ENCODE results near the gene VCL.
A peak's percentile ranks its signal among the peaks of the same experiment; 100 is the strongest.

DNA sequence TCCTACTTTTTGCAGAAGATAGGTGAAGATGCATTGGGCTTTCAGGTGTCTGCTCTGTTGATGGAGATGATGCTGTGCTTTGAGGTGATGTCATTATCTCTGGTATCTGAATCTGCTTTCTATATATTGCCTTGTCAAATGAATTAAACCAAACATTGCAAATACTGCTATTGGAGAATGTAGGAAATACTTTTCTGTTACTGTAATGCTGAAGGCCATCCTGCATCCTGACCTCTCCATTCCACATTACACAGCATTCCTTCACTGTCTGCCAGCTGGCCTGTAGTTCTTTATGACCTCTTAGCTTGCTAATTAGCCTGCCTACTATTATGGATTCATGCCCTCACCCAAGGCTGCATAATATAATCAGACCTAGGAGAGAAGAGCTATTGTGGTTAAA, 73.2 kb downstream of the VCL start:
- peak; percentile 86 for TF ChIP-seq NFIC (IDR thresholded peaks at IDR 0.05; ENCODE audit: borderline replicate concordance)
- TF ChIP-seq CTCF (IDR thresholded peaks at IDR 0.05) = no peak
- TF ChIP-seq RAD21 (IDR thresholded peaks at IDR 0.05; ENCODE audit: low read length) = no peak
- no peak for TF ChIP-seq CHD2 (IDR thresholded peaks at IDR 0.05; ENCODE audit: low read length, partially characterized antibody)

Data from SK-N-SH (cell line).